HCT116 (cell line): ENCODE results near the gene CLGN. TPM values are rescaled to one million over a fixed set of nuclear protein-coding genes. Genes with fewer than 3 reads are reported as not detected.

Experiments used
- ATAC-seq: fragments of 200-7000 bp; cut with Tn5 transposase; 2 replicates; pipeline ENCODE4 v1.9.1; 2020; ENCODE audit warnings: mild to moderate bottlenecking, moderate library complexity
- BruUV-seq: library from RNA; stranded (reverse); fragments of 400-500 nt; replicated peaks from 2 replicates; lab custom pipeline; 2021; lab: Mats Ljungman, UMichigan
- CTCF ChIA-PET: fragments of 300-600 bp; sonication (Branson Sonifier 250); formaldehyde crosslinking; loops from one replicate; lab custom pipeline; 2021; ENCODE audit warnings: antibody characterized with exemption; lab: Charles Lee
- POLR2A ChIA-PET: fragments of 300-600, 350-600 bp; sonication (Branson Sonifier 250); formaldehyde crosslinking; loops from one replicate; lab custom pipeline; 2021; ENCODE audit warnings: antibody characterized with exemption; lab: Charles Lee
- RAD21 ChIA-PET, 2 experiments: fragments of 300-600 bp; sonication (Branson Sonifier 250); formaldehyde crosslinking; loops; one replicate each; lab custom pipeline; 2023; ENCODE audit warnings: low total read pairs in 2 of 2; ENCODE audit not compliant: uncharacterized antibody in 2 of 2, unreplicated experiment in 2 of 2, low non-redundant PET in 1 of 2; lab: Charles Lee
- DNase-seq: peaks from one replicate; pipeline ENCODE4 v3.0.0-alpha.2; 2010; ENCODE audit warnings: low read depth, low spot score
- H2AFZ ChIP-seq: fragments of 200-600 bp; shearing (Covaris generic), sonication (generic); 2 replicates; pipeline ENCODE4 v1.6.1; 2017; ENCODE audit warnings: low read depth, mixed run types, mixed read lengths, antibody characterized with exemption, low read length; ENCODE audit not compliant: poor library complexity, severe bottlenecking
- H3K27ac ChIP-seq: 2 replicates; pipeline ENCODE4 v1.5.1; 2012; ENCODE audit warnings: low read depth, low read length
- H3K27me3 ChIP-seq: fragments of 200-600 bp; sonication (generic); 2 replicates; pipeline ENCODE4 v1.6.1; 2016; ENCODE audit warnings: mixed run types, low read length, mixed read lengths; ENCODE audit not compliant: insufficient read depth
- H3K36me3 ChIP-seq, 2 experiments: fragments of 200-500 bp in 1 of 2; fragments of 200-600 bp in 1 of 2; sonication (Bioruptor generic) in 1 of 2; sonication (generic) in 1 of 2; 2 replicates each; pipeline versions ENCODE4 v1.5.1 to v1.6.1; 2014 to 2016; ENCODE audit warnings: low read length in 2 of 2, inconsistent platforms in 1 of 2, mixed read lengths in 1 of 2, mixed run types in 1 of 2; ENCODE audit not compliant: insufficient read depth in 2 of 2, control insufficient read depth in 1 of 2
- H3K4me1 ChIP-seq, 2 experiments: fragments of 200-600 bp in 1 of 2; sonication (generic) in 1 of 2; 2 replicates each; pipeline versions ENCODE4 v1.5.1 to v1.6.1; 2012 to 2017; ENCODE audit warnings: low read length in 2 of 2, inconsistent platforms in 1 of 2, mild to moderate bottlenecking in 1 of 2, mixed read lengths in 1 of 2, mixed run types in 1 of 2, moderate library complexity in 1 of 2; ENCODE audit not compliant: insufficient read depth in 2 of 2, control insufficient read depth in 1 of 2
- H3K4me2 ChIP-seq: fragments of 200-600 bp; sonication (generic); 2 replicates; pipeline ENCODE4 v1.6.1; 2017; ENCODE audit warnings: mixed run types, low read length, mixed read lengths
- H3K4me3 ChIP-seq, 2 experiments: fragments of 200-600 bp in 1 of 2; sonication (generic) in 1 of 2; replicated peaks in 1 of 2; 2 replicates each; pipeline ENCODE4 v1.5.1; 2011 to 2016; ENCODE audit warnings: low read length in 2 of 2, control low read depth in 1 of 2, low read depth in 1 of 2, mild to moderate bottlenecking in 1 of 2, mixed read lengths in 1 of 2, mixed run types in 1 of 2
- H3K79me2 ChIP-seq: fragments of 200-600 bp; sonication (generic); 2 replicates; pipeline ENCODE4 v1.6.1; 2017; ENCODE audit warnings: mild to moderate bottlenecking, mixed run types, low read length, moderate library complexity, mixed read lengths; ENCODE audit not compliant: insufficient read depth
- H3K9ac ChIP-seq: fragments of 200-600 bp; sonication (generic); 2 replicates; pipeline ENCODE4 v1.6.1; 2016; ENCODE audit warnings: low read length, mixed read lengths
- H3K9me2 ChIP-seq: fragments of 200-600 bp; sonication (generic), shearing (Covaris generic); 2 replicates; pipeline ENCODE4 v1.6.1; 2017; ENCODE audit warnings: mixed run types, mild to moderate bottlenecking, moderate library complexity; ENCODE audit not compliant: insufficient read depth
- H3K9me3 ChIP-seq, 2 experiments: fragments of 200-500 bp in 1 of 2; fragments of 200-600 bp in 1 of 2; sonication (Bioruptor generic) in 1 of 2; sonication (generic) in 1 of 2; 2 replicates each; pipeline ENCODE4 v1.6.1; 2014 to 2017; ENCODE audit warnings: low read length in 2 of 2, mixed read lengths in 2 of 2, inconsistent platforms in 1 of 2, low read depth in 1 of 2, mild to moderate bottlenecking in 1 of 2, mixed run types in 1 of 2, moderate library complexity in 1 of 2; ENCODE audit not compliant: control insufficient read depth in 1 of 2, insufficient read depth in 1 of 2
- H4K20me1 ChIP-seq: fragments of 200-600 bp; sonication (generic), shearing (Covaris generic); 2 replicates; pipeline ENCODE4 v1.6.1; 2017; ENCODE audit warnings: mixed run types, mild to moderate bottlenecking, moderate library complexity; ENCODE audit not compliant: insufficient read depth
- EZH2phosphoT487 ChIP-seq: fragments of 200-600 bp; IDR thresholded peaks from 2 replicates; pipeline ENCODE4 v1.6.1; 2018; ENCODE audit warnings: antibody characterized with exemption, borderline replicate concordance
- POLR2AphosphoS5 ChIP-seq: IDR thresholded peaks from 2 replicates; pipeline ENCODE4 v1.6.1; 2011; ENCODE audit warnings: mild to moderate bottlenecking, low read depth, low read length, moderate library complexity
- RAD21 ChIP-seq: IDR thresholded peaks from 2 replicates; pipeline ENCODE4 v1.6.1; 2012; ENCODE audit warnings: low read depth, mild to moderate bottlenecking
- SIN3A ChIP-seq: IDR thresholded peaks from 2 replicates; pipeline ENCODE4 v1.6.1; 2012; ENCODE audit warnings: low read depth
- SP1 ChIP-seq: IDR thresholded peaks from 2 replicates; pipeline ENCODE4 v1.6.1; 2012; ENCODE audit warnings: low read depth
- YY1 ChIP-seq: IDR thresholded peaks from 2 replicates; pipeline ENCODE4 v1.6.1; 2011; ENCODE audit warnings: low read length, low read depth, moderate library complexity, mild to moderate bottlenecking; ENCODE audit not compliant: insufficient replicate concordance; ENCODE audit errors: extremely low read depth
- ZFX ChIP-seq: fragments of 450-650 bp; IDR thresholded peaks from 2 replicates; pipeline ENCODE4 v1.6.1; 2017
- ZNF274 ChIP-seq: fragments of 200-500 bp; sonication (Bioruptor generic); IDR thresholded peaks from 2 replicates; pipeline ENCODE4 v1.6.1; 2014; ENCODE audit warnings: mild to moderate bottlenecking, low read depth, low read length, inconsistent platforms
- intact Hi-C: fragments of 100-400 bp; cut with micrococcal nuclease; formaldehyde crosslinking; loops from 2 replicates; pipeline ENCODE4 v1.10.0; 2022
- total RNA-seq: library from RNA; stranded (reverse); gene quantifications from one replicate; pipeline ENCODE4 v1.2.1, GENCODE V29; 2021; ENCODE audit not compliant: unreplicated experiment

The CLGN gene
- total RNA-seq, 1 experiment from 2014 or later = 1.4 TPM

GRCh38 chr4:140363051-140363450, 64.4 kb downstream of the CLGN start:
- no TSS peak for BruUV-seq
- CTCF ChIA-PET = interaction anchor here (1.3 kb wide), 1 partner anchor 33 kb away, joined by 3 read pairs; no protein-coding TSS in a partner anchor

GRCh38 chr4:140361099-140361498, 66.3 kb downstream of the CLGN start:
- intact Hi-C loops = loop anchor here (2.0 kb wide), 1 partner anchor 704 kb away; no protein-coding TSS in a partner anchor
- ChIA-PET CTCF (interaction anchor here (0.9 to 3.3 kb wide), 6 partner anchors 8 to 704 kb away, joined by 3 to 41 read pairs (median 12); partner anchors contain the start of gene TBC1D9), POLR2A (interaction anchor here (1.8 kb wide), 1 partner anchor 12 kb away, joined by 7 read pairs; the partner anchor contains the start of gene SCOC), RAD21 (no interaction called here)
- Histone ChIP-seq H3K4me1 (no peaks in the 10 kb centered on the region), H3K9me3 (no peaks in the 10 kb centered on the region), H3K4me3 (no peak overlapping the region), H3K36me3 (no peaks in the 10 kb centered on the region), H4K20me1 (no peaks in the 10 kb centered on the region), H3K27ac (no peak overlapping the region), H3K9me2 (no peaks in the 10 kb centered on the region), H3K27me3 (no peaks in the 10 kb centered on the region), H2AFZ (no peak overlapping the region)
- ATAC-seq = no peak
- BruUV-seq = no TSS peak
- no peak for DNase-seq
- TF ChIP-seq SIN3A = no peak
- TF ChIP-seq, all 23 proteins: peak for 0
- Histone ChIP-seq H3K79me2 (no peaks in the 10 kb centered on the region), H3K4me2 (no peak overlapping the region), H3K9ac (no peak overlapping the region)

More at GRCh38 chr4:140363051-140363450, 64.4 kb downstream of the CLGN start:
- no peaks in the 10 kb centered on the region for H3K9me3 ChIP-seq
- intact Hi-C loops = no loop called here
- H3K4me3 ChIP-seq = no peak overlapping the region
- peaks cover 3 to 8% of the 10 kb centered on the region in 2 experiments for H3K4me1 ChIP-seq
- ChIA-PET RAD21 (no interaction called here), POLR2A (interaction anchor here (1.8 kb wide), 1 partner anchor 10 kb away, joined by 7 read pairs; the partner anchor contains the start of gene SCOC)
- no peak overlapping the region for H3K9ac ChIP-seq
- H3K79me2 ChIP-seq = no peaks in the 10 kb centered on the region
- no peak for TF ChIP-seq ZNF274
- no peak for TF ChIP-seq EZH2phosphoT487
- no peak for TF ChIP-seq YY1
- no peak for TF ChIP-seq RAD21
- no peak for TF ChIP-seq ZFX
- TF ChIP-seq POLR2AphosphoS5 = no peak
- no peak for TF ChIP-seq SP1
- TF ChIP-seq SIN3A = no peak
- H3K27me3 ChIP-seq = no peaks in the 10 kb centered on the region
- no peak overlapping the region for H3K4me2 ChIP-seq
- H3K27ac ChIP-seq = no peak overlapping the region
- no peak overlapping the region for H2AFZ ChIP-seq
- no peaks in the 10 kb centered on the region for H3K36me3 ChIP-seq
- H4K20me1 ChIP-seq = no peaks in the 10 kb centered on the region
- no peaks in the 10 kb centered on the region for H3K9me2 ChIP-seq
- ATAC-seq (no peak), DNase-seq (no peak)
